Adipose tissue (tissue), 3 donors: ENCODE data around the gene POLR2J. TPM values are rescaled to one million over a fixed set of nuclear protein-coding genes. Genes with fewer than 3 reads are reported as not detected.

ENCODE experiments used
- H3K27ac ChIP-seq: one replicate; pipeline ENCODE4 v1.5.1; 2013; ENCODE audit warnings: low read depth, low read length
- WGBS, 3 donors: extraction: QIAGEN DNeasy Blood & Tissue Kit; methylation state at CpG; one replicate each; pipeline ENCODE4 v1.1.7; 2013; 5-methylcytosine and 5-hydroxymethylcytosine counted together
- polyA plus RNA-seq, 3 donors: library from polyadenylated mRNA; stranded (reverse); fragments of 200-250 nt; gene quantifications; one replicate each; pipeline ENCODE4 v1.2.3, GENCODE V29; 2013
- donor health status: healthy with polysubstance abuse.
- donor health status: Bipolar disorder and iron deficiency.
- donor health status: healthy.

Gene POLR2J
- polyA plus RNA-seq, 3 donors = 41.1 to 95.5 (median 82.3) TPM

DNA sequence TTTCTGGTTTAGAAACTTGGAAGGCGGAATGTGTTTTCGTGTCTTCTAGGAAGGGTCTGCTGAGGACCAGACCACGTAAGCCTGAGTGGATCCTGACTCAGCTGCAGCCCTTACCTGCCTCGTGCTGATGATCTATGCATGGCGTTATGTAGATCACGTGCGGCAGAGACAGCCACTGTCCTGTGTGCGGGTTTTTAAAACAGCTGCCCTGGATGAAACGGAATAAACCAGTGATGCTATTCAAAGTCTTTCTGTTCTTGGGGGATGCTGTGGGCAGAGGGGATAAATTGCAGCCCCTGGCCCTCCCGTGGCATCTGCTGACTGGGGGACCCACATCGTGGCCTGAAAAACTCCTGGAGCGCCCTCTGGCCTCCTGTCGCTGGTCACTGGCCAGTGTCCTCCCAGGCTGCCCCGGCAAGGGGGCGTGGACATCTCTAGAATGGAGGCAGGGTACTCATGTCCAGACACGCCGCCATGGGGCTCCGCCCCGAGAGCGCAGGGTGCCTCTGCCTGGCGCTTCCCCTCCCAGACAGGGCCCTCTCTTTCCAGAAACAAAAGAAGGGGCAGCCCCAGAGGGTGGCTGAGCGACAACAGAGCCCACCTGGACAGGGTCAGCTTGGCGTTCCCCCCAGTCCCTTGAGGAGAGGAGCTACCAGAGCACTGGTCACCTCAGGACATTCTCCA lies 27.2 kb downstream of the POLR2J start:
- H3K27ac ChIP-seq = no peak overlapping the region
- 38 to 62% (median 54%) methylated on average over 21 to 23 of the region's 23 CpGs for WGBS, 3 donors

DNA sequence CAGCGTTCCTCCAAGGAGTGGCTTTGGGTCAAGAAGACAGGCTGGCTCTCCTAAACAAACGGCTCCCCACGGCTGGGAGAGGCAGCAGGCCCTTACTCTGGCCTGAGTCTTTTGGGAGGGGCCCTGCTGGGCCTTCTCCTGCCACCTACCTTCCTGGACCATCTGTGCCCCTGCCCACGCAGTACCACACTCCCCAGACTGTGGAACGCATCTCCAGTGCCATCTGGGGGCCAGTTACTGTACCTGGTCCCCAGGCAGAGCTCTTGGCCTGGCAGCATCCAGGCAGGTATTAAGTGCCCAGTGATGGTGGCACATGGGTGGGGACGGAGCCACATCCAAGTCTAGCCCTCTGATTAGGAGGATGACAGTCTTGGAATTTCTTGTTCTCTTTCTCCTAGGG lies 28.5 kb downstream of the POLR2J start:
- 74 to 75% (median 74%) methylated on average over 6 of the region's 6 CpGs for WGBS, 3 donors
- no peak overlapping the region for H3K27ac ChIP-seq

DNA sequence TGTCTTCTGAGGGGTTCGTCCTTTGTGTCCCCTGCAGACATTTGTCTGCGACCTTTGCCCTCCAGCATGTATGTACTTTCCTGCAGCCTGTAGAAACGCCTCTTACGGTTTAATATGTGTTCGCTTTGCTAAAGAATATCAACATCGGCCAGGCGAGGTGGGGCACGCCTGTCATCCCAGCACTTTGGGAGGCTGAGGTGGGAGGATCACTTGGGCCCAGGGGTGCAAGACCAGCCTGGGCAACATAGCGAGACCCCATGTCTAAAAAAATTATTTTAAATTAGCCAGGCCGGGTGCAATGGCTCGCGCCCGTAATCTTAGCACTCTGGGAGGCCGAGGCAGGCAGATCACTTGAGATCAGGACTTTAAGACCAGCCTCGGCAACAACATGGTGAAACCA lies 29.6 kb downstream of the POLR2J start:
- 97 to 98% (median 98%) methylated on average over 15 of the region's 15 CpGs for WGBS, 3 donors
- H3K27ac ChIP-seq = no peak overlapping the region

DNA sequence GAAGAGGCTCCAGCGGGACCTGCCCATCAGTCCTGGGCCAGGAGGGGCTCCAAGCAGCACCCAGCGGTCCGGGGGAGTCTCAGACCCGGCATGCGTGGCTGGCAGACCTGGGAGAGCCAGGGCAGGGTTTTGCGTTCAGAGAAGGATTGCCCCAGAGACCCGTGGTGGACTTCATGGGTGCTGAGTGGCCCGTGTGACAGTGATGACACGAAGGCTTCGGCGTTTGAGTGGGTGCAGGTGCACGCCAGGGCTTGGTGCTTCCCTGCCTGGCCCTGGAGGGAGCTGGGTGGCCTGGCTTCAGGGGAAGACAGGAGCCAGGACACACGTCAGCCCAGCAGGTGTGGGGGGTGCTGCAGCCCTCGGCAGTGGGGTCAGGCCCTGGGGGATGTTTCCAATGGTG lies 31.4 kb downstream of the POLR2J start:
- H3K27ac ChIP-seq = no peak overlapping the region
- WGBS, 3 donors = 89 to 91% (median 89%) methylated on average over 14 of the region's 14 CpGs

DNA sequence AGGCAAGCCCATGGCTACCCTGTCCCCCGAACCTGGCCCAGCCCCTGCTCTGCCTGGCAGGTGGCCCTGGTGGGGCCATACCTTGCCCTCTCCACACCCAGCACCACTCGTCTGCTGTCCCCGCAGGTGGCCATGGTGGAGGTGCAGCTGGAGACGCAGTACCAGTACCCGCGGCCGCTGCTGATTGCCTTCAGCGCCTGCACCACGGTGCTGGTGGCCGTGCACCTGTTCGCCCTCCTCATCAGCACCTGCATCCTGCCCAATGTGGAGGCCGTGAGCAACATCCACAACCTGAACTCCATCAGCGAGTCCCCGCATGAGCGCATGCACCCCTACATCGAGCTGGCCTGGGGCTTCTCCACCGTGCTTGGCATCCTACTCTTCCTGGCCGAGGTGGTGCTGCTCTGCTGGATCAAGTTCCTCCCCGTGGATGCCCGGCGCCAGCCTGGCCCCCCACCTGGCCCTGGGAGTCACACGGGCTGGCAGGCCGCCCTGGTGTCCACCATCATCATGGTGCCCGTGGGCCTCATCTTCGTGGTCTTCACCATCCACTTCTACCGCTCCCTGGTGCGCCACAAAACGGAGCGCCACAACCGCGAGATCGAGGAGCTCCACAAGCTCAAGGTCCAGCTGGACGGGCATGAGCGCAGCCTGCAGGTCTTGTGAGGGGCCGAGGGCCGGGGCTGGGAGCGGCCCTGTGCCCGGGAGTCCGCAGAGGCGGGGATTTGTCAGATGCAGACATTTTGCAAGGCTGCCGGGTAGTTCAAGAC lies 32.1 kb downstream of the POLR2J start:
- 92 to 96% (median 93%) methylated on average over 40 to 41 of the region's 41 CpGs for WGBS, 3 donors

DNA sequence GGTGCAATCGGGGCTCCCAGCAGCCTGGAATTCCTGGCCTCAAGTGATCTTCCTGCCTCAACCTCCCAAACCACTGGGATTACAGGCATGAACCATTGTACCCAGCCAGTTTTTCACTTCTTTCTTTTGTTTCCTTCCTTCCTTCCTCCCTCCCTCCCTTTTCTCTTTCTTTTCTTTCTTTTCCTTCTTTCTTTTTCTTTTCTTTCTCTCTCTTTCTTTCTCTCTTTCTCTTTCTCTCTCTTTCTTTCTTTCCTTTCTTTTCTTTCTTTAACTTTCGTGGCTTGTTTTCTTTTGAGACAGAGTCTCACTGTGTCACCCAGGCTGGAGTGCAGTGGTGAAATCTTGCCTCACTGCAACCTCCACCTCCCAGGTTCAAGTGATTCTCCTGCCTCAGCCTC lies 33.0 kb downstream of the POLR2J start:
- no peak overlapping the region for H3K27ac ChIP-seq
- WGBS, 3 donors = 67 to 72% (median 71%) methylated on average over 2 of the region's 2 CpGs

More for the DNA sequence above, 32.1 kb downstream of the POLR2J start:
- H3K27ac ChIP-seq = no peak overlapping the region

DNA sequence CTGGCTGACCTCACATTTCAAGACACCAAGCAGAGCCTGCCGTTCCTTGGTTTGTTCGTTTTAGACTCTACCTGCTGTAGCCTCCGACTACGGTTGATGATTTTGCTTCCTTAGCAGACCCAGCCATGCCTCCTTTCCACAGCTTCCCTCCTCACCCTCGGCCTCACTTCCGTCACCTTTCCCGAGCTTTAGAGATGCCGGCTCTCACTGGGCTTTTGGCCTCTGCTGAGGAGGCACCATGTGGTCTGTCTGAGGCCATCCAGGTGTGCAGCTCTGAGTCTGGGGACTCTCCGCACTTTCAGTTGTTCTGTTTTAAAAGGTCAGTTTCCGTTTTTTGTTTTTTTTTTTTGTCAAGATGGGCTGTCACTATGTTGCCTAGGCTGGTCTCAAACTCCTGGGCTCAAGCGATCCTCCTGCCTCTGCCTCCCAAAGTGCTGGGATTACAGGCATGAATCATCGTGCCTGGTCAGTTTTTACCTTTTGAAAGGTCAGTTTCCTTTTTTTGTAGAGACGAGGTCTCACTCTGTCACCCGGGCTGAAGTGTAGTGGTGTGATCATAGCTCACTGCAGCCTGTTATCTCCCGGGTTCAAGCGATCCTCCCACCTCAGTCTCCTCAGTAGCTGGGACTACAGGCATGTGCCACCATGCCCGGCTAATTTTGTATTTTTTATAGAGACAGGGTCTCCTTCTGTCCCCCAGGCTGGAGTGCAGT lies 33.6 kb downstream of the POLR2J start:
- WGBS, 3 donors = 90 to 92% (median 91%) methylated on average over 17 of the region's 17 CpGs
- no peak overlapping the region for H3K27ac ChIP-seq

DNA sequence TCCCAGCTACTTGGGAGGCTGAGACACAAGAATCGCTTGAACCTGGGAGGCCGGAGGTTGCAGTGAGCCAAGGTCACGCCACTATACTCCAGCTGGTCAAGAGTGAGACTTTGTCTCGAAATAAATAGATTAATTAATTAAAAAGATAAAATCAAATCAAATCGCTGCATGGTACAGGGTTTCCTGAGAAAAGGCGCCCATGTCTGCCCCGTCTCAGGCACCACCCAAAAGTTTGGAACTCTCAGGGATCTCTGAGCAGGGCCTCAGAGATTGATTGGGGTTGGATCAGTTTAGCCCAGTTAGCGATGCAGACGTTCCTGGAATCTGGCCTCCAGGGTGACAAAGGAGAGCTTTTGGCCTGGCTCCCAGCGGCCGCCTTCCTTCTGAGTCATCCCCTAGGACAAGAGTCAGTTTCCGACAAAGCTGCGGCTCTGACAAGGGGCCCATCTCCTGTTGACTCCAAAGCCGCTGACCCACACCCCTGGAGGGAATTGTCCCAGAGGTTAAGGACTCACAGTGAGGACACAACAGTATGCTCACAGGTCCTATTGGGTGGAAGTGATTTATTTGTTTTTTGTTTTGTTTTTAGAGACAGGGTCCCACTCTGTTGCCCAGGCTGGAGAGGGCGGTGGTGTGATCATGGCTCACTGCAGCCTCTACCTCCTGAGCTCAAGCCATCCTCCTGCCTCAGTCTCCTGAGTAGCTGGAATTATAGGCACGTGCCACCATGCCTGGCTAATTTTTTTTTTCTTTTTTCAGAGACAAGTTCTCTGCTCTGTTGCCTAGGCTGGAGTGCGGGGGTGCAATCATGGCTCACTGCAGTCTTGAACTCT lies 38.5 kb downstream of the POLR2J start:
- WGBS, 3 donors = 71 to 84% (median 82%) methylated on average over 17 of the region's 17 CpGs
- no peak overlapping the region for H3K27ac ChIP-seq

DNA sequence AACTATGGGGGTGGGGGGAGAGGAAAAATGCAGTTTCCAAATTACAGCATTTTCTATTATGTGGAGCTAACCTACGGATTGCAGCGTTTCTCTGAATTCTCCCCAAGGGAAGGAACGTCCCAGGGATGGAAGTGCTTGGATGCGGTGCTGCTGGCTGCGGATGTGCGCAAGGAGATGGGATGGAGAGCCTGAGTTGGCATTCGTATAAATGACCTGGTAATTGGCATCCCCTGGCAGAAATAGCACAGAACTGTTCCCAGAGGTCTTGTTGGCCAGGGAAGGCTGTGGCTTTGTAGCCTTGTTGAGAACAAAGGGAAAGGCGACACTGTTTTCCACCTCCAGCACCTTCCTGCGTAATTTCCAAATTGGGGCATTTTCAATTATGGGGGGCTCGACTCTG lies 42.6 kb downstream of the POLR2J start:
- no peak overlapping the region for H3K27ac ChIP-seq
- WGBS, 3 donors = 90 to 94% (median 93%) methylated on average over 10 of the region's 10 CpGs

DNA sequence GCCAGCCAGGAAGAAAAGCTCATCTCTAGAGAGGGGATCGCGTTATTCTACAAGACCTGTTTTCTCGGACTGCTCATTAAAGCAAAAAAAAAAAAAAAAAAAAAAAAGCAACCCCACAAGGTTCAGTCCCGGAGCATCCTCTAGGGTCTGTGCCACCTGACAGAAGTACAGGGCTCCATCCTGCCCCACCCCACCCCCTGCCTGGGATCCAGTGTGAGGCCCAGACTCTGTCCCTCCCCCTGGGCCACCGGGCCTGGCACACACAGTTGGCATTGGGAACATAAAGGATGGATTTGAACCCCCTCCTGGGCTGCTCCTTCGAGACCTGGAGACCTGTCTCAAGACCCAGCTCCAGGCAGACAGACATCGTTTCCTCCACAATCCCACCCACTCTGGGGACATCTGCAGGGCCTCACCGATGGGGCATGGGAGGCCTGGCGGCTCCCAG lies 44.7 kb downstream of the POLR2J start:
- no peak overlapping the region for H3K27ac ChIP-seq
- 20 to 33% (median 21%) methylated on average over 9 of the region's 9 CpGs for WGBS, 3 donors

DNA sequence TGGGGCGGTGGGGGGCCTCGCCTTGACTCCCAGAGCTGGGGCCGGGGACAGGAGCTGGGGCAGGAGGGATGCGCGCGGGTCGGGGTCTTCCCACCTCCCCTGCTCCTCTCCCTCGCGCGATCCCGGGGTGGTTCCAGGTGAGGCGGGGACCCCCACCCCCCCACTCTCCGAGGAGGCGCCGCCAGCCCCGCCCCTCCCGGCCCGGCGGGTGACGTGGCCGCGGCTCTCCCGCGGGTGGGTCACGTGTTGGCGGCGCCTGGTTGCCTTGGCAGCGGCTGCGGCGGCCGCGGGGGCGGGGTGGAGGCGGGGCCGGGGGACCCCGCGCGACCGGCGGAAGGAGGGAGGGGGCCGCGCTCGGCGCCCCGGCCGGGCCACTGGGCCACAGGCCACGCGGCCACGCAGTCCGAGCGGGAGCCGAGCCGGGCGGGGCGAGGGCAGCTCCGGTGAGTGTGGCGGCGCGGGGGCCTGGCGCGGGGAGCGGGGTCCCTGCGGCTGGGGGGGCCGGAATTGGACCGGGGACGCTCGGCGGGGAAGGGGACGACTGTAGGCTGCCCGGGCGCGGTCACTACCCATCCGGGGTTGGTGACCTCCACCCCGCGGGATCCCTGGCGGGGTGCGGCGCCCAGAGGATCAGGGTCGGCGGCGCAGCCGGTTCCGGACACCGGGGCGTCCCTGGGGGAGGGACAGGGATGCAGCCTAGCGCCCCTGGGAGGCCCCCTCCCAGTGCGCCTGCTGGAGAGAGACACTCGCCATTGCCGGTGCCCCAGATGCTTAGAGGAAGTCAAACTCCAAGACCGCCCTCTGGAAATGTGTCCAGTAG lies 45.3 kb downstream of the POLR2J start, which contains the start of gene ORAI2:
Gene ORAI2, plus strand, starts transcription at position 357 of the 820 bp plus-strand sequence. CDS start 5,382 bp downstream, outside the sequence.
- WGBS, 3 donors = 1% methylated on average over 29 to 89 of the region's 90 CpGs
- no peak within 1 kb of the TSS for H3K27ac ChIP-seq

DNA sequence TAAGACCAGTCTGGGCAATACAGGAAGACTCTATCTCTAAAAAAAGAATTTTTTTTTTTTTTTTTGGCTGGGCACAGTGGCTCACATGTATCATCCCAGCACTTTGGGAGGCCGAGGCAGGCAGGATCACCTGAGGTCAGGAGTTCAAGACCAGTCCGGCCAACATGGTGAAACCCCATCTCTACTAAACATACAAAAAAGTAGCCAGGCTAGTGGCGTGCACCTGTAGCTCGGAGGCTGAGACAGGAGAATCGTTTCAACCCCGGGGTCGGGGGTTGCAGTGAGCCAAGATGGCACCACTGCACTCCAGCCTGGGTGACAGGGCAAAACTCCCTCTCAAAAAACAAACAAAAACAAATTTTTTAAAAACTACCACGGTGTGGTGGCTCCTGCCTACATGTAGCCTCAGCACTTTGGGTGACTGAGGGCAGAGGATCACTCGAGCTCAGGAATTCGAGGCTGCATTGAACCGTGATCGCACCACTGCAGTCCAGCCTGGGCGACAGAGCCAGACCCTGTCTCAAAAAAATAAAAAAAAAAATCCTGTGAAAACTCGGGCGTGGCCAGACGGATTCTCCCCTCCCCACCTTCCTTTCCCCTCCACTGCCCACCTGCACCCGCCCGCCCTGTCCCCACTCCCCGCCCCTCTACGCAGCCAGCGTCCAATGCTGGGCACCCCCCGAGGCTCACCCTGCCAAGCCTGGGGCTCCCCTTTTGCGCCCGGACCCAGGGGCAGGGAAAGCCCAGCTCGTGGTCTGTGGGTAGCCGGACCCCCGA lies 46.1 kb downstream of the POLR2J start:
- no peak overlapping the region for H3K27ac ChIP-seq
- 18 to 36% (median 36%) methylated on average over 24 to 27 of the region's 27 CpGs for WGBS, 3 donors

DNA sequence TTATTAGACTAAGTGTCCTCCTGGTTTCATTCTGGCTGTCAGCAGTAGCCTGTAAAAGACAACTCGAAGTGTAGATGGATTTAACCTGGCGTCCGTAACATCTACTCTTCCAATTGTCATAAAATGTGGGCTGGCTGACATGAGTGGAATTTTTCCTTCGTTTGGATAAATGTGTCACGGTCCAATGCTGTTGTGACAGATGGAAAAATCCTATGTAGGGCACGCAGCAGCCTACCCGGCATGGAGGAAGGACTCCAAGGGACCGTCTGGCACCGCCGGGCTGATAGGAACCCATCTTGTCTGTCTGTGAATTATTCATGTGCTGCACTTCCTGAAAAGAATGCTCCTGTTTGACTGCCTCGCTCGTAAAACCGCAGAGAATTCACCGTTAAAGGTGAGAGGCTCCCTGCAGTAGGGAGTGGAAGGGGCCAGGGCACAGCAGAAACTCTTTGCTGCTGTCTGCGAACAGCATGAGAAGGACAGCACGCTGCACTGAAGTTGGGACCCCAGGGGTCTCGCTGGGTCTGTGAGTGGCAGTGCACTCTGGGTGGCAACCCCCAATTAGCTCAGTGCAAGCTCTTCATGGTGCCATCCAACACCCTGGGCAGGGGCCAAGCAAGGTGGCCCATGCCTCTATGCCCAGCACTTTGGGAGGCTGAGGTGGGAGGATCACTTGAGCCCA lies 47.0 kb downstream of the POLR2J start:
- WGBS, 3 donors = 38 to 57% (median 40%) methylated on average over 17 of the region's 17 CpGs

DNA sequence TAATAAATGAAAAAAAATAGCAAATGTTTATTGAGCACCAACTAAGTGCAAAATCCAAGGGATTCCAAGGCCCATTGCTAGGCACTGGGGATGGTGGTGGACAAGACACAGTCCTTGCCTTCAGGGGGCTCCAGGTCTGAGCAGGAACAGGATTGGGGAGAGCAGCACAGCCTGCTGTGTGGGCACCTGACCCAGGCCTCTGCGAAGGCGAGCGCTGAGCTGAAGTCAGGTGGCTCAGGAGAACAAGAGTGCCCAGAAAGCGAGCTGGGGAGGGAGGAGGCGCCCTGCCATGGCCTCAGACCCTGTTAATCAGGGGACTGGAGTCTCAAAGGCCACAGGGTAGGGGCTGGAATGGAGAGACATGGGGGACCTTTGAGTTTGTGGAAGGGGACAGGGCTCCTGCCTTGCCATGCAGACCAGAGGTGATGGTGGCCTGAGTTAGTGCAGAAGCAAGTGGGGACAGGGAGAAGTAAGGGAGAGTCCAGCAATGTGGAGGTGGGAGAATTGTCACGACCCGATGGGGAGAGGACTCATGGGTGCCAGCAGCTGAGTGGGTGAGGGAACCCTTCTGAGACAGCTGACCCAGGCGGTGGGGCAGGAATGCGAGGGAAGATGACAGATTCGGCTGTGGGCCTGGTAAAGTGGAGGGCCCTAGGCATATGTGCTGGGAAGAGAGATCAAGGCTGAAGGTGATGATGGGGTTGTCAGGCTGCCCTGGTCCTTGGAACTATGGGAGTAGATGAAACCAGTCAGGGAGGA lies 49.4 kb downstream of the POLR2J start:
- 91 to 94% (median 94%) methylated on average over 10 of the region's 10 CpGs for WGBS, 3 donors
- H3K27ac ChIP-seq = no peak overlapping the region

More for the DNA sequence above, 47.0 kb downstream of the POLR2J start:
- peak overlapping the region; percentile 6 for H3K27ac ChIP-seq

DNA sequence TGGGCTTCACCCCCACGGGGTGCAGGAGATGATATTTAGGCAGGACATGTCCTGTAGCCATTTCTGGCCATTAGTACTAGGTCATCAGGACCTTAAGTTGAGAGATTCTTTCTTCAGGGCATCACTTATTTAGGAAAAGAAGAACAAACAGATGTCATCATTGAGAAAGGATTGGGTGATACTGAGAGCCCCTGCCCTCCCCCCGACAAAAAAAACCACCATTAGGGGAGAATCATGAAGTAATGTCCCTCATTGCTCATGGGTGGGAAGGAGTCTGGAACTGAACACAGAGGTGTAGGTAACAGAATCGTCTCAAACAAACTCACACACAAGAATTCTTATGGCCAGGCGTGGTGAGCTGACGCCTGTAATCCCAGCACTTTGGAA lies 51.7 kb downstream of the POLR2J start:
- H3K27ac ChIP-seq = no peak overlapping the region
- 72 to 91% (median 79%) methylated on average over 5 of the region's 5 CpGs for WGBS, 3 donors
